Stimulated activated CD4-positive, alpha-beta T cell treated with anti-CD3 and anti-CD28 coated beads, TNF-alpha, amount 100 ng/mL, for 1 hour (primary cell): ENCODE data around the gene PLXNA2.
A peak's percentile ranks its signal among the peaks of the same experiment; 100 is the strongest.

Experiments
- DNase-seq, 3 donors: peaks; one replicate each; pipeline ENCODE4 v3.0.0-alpha.2; 2020; ENCODE audit warnings: low read depth in 3 of 3, low spot score in 1 of 3

The PLXNA2 gene

GRCh38 chr1:208243967-208244916 is at the start of gene PLXNA2:
PLXNA2 (minus strand) TSS chr1:208244384; CDS start chr1:208217922, 26,462 bp downstream.
- DNase-seq, result peak in 2 of 3 donors; percentile 19 to 38

GRCh38 chr1:208292908-208293307 is 48.7 kb upstream of the PLXNA2 start:
- DNase-seq, result no peak

GRCh38 chr1:208291923-208292711 is 47.9 kb upstream of the PLXNA2 start:
- DNase-seq, result no peak

- no peak for DNase-seq
Measured at GRCh38 chr1:208291129-208291528, 46.9 kb upstream of the PLXNA2 start.

- no peak for DNase-seq
Measured at GRCh38 chr1:208289716-208290115, 45.5 kb upstream of the PLXNA2 start.

- DNase-seq, result no peak
Measured at GRCh38 chr1:208288495-208288894, 44.3 kb upstream of the PLXNA2 start.

- DNase-seq, result no peak
Measured at GRCh38 chr1:208280681-208281450, 36.7 kb upstream of the PLXNA2 start.

- no peak for DNase-seq
Measured at GRCh38 chr1:208279826-208280588, 35.8 kb upstream of the PLXNA2 start.

- DNase-seq, result no peak
Measured at GRCh38 chr1:208278638-208279037, 34.5 kb upstream of the PLXNA2 start.

GRCh38 chr1:208276757-208277435 is 32.7 kb upstream of the PLXNA2 start:
- no peak for DNase-seq

GRCh38 chr1:208275083-208275482 is 30.9 kb upstream of the PLXNA2 start:
- DNase-seq, result no peak

- no peak for DNase-seq
Measured at GRCh38 chr1:208273386-208274017, 29.3 kb upstream of the PLXNA2 start.

GRCh38 chr1:208272713-208273112 is 28.5 kb upstream of the PLXNA2 start:
- DNase-seq, result no peak

- no peak for DNase-seq
Measured at GRCh38 chr1:208272311-208272710, 28.1 kb upstream of the PLXNA2 start.

- DNase-seq, result no peak
Measured at GRCh38 chr1:208271236-208271635, 27.1 kb upstream of the PLXNA2 start.

- no peak for DNase-seq
Measured at GRCh38 chr1:208270651-208271141, 26.5 kb upstream of the PLXNA2 start.

GRCh38 chr1:208269338-208269666 is 25.1 kb upstream of the PLXNA2 start:
- no peak for DNase-seq

GRCh38 chr1:208268541-208269337 is 24.6 kb upstream of the PLXNA2 start:
- no peak for DNase-seq

- DNase-seq, result no peak
Measured at GRCh38 chr1:208265525-208265924, 21.3 kb upstream of the PLXNA2 start.
